Measurements from ENCODE around the gene SF1.

Gene SF1

DNA sequence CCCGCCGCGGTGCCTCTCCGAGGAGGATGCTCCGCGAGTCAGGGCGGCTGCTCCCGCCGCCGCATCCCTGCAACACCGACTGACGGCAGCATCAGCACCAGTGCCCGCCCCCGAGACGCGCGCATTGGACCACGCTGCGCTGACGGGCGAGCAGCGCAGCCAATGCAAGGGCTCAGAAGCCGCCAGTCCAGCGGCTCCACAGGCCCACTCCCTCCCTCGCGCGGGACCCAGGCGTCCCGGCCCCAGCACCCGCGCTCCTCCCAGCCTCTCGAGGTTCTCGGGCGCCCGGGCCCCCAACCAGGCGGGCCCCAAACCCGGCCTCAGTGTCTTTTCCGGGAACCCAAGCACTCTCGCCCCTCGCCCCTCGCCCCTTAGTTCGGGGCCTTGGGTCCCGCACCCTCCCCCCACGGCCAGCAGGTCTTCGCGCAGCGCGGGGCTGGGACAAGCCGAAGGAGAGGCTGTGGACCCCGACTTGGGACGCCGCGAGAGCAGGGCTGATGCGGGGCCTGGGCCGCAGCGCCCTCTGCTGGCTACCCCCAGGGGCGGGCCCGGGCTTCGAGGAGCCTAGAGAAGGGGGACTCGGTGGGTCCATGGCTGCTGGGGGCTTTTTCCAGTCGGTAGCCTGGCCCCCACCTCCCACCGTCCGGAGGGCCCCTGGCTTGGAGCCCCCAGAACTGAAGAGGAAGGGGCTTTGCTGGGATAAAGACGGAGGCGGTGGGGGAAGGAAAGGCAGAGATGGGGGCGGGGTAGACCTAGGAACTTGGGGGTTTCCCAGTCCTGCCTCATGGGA is 55.0 kb downstream of the SF1 start, which contains the start of gene NRXN2:
Gene NRXN2 (minus strand): TSS at position 81 of the 790 bp plus-strand sequence. CDS start 9,498 bp downstream, outside the sequence.
- DNase-seq (ENCODE audit: low read depth), result no peak

DNA sequence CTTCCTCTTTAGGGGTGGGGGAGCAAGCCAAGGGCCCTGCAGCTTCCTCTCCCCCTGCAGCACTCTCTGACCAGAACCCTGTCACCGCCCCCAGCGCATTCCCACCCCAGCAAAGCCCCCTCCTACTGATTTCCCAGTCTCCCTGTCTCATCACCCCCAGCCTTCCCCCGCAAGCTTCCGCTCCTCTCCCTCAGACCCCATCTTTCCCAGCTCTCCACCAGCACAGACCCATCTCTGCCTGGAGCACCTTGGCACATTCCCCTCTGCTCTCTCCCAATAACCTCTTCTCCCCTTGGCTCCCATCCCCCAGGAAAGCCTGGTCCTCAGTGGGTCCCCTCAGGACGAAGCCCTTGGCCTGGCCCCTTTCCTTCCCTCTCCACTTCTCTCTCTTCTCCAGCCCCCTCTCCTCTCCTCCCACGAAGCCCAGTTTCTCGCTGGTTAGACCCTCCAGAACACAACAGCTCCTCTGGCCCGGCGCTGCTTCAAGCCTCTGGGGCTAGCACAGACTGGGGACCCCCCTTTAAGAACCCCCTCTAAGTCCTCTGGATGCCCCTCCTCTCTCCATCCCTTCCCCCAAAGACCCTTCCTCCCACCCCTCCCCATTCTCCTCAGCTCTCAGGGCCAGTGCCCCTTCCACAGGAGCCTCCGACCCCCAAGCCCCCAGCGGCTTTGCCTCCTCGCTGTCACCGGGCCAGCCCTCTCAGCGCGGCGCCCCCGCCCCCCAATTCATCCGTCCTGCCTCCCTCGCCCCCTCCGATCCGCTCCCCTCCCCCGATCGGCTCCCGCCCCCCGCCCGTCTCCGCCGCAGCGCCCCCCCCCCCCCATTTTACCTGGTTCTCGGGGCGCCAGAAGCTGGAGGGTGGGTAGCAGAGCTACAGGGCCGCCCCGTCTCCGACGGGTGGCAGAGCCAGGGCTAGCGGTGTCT is 55.9 kb downstream of the SF1 start:
- no peak for DNase-seq (ENCODE audit: low read depth)

- no peak for DNase-seq (ENCODE audit: low read depth)
Measured at GRCh38 chr11:64721359-64721699, 57.0 kb downstream of the SF1 start.

- DNase-seq (ENCODE audit: low read depth), result no peak
Measured at GRCh38 chr11:64720640-64721358, 57.5 kb downstream of the SF1 start.

DNA sequence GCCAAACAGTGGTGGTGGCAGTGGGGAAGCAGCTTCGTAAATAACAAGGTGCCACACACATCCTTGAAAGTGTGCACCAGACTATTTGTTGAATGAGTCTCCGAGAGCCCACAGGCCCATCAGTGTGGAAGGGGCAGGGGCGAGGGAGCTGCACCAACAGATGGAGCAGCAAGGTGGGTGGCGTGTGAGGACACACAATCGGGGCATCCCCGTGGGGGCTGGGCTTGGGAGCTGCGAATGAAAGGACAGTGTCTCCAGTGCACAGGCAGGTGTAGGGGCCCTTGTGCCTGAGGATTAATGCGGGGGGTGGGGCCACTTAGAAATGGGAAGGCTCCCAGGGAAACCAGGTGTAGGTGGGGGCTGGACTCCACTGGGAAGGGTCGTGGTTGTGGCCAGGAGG is 58.2 kb downstream of the SF1 start:
- DNase-seq (ENCODE audit: low read depth), result no peak

GRCh38 chr11:64719406-64719805 is 58.9 kb downstream of the SF1 start:
- DNase-seq (ENCODE audit: low read depth), result no peak

- no peak for DNase-seq (ENCODE audit: low read depth)
Measured at GRCh38 chr11:64718780-64719124, 59.6 kb downstream of the SF1 start.

DNA sequence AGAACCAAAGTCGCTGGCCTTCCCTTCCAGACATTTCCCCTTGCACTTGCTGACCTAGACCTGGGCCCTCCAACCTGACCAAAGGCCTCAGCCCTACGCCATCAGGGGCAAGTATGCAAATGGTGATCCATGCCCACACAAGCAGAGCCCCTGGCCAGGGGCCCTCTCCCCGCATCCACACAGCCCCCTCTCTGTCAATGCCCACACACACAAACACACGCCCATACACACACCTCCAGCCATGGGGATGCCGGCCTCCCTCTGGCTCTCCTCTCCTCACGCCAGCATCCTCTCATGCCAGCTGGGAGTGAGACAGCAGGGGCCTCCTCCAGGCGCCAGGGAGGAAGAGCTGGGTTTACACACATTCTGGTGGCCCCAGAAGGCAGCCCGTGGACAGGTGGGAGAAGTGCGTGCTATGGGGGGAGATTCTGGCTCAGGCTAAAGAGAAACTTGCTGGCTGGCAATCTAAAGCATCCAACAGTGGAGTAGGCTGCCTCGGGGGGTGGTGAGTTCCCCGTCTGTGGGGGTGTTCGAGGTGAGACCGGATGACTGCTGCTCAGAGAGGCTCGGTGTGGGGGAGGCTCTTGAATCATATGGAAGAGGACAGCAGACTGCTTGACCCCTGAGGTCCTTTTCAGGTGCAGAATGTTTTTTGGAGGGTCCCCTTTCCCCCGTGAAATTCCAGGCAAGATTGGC is 60.1 kb downstream of the SF1 start:
- DNase-seq (ENCODE audit: low read depth), result no peak

- DNase-seq (ENCODE audit: low read depth), result no peak
Measured at GRCh38 chr11:64717268-64717578, 61.1 kb downstream of the SF1 start.

GRCh38 chr11:64716473-64717267 is 61.7 kb downstream of the SF1 start:
- DNase-seq (ENCODE audit: low read depth), result no peak

GRCh38 chr11:64715756-64716472 is 62.4 kb downstream of the SF1 start:
- DNase-seq (ENCODE audit: low read depth), result no peak

DNA sequence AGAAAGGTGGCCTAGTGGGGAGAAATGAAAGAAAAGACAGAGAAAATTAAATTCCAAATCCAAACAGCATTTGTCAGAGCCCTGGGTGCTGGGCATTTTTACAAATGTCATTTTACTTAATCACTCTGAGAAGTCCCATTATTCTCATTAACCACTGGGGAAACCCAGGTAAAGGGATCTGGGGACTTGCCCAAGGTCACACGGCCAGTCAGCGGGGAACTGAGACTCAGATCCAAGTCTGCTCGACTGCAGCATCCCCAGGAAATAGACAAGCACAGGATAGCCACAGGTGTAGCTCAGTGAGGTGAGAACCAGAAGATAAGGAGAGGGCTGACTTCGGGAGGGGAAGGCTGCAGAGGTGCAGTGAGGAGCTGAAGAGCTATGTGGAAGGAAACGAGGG is 63.2 kb downstream of the SF1 start:
- no peak for DNase-seq (ENCODE audit: low read depth)

GRCh38 chr11:64714666-64715065 is 63.7 kb downstream of the SF1 start:
- DNase-seq (ENCODE audit: low read depth), result no peak

Data from GM04503 (cell line).